Measurements from ENCODE around the gene DONSON.

Gene DONSON

GRCh38 chr21:33546086-33546485 is 42.4 kb downstream of the DONSON start:
- no peak for DNase-seq (ENCODE audit: insufficient read length, low spot score)
- no peak for TF ChIP-seq CTCF (IDR thresholded peaks at IDR 0.05; ENCODE audit: insufficient read depth, missing control alignments)
- FAIRE-seq = no peak

- DNase-seq (ENCODE audit: insufficient read length, low spot score) (no peak), FAIRE-seq (no peak)
- no peak for TF ChIP-seq CTCF (IDR thresholded peaks at IDR 0.05; ENCODE audit: insufficient read depth, missing control alignments)
Observed at GRCh38 chr21:33544451-33545195, 43.9 kb downstream of the DONSON start.

- DNase-seq (ENCODE audit: insufficient read length, low spot score) (no peak), FAIRE-seq (no peak)
- no peak for TF ChIP-seq CTCF (IDR thresholded peaks at IDR 0.05; ENCODE audit: insufficient read depth, missing control alignments)
Observed at GRCh38 chr21:33543505-33544129, 44.9 kb downstream of the DONSON start.

- DNase-seq (ENCODE audit: insufficient read length, low spot score) = peak; percentile 41
- FAIRE-seq = no peak
- no peak for TF ChIP-seq CTCF (IDR thresholded peaks at IDR 0.05; ENCODE audit: insufficient read depth, missing control alignments)
Observed at GRCh38 chr21:33542640-33543504, 45.6 kb downstream of the DONSON start, which contains the start of gene SON. SON (plus strand) TSS chr21:33543038; CDS start chr21:33543093, 55 bp downstream.

GRCh38 chr21:33541756-33542639 is 46.5 kb downstream of the DONSON start, which contains the start of gene GART:
GART (minus strand) TSS chr21:33542117; CDS start chr21:33539315, 2,802 bp downstream.
- no peak for TF ChIP-seq CTCF (IDR thresholded peaks at IDR 0.05; ENCODE audit: insufficient read depth, missing control alignments)
- no peak for FAIRE-seq
- no peak for DNase-seq (ENCODE audit: insufficient read length, low spot score)

GRCh38 chr21:33541105-33541711 is 47.3 kb downstream of the DONSON start:
- FAIRE-seq = no peak
- TF ChIP-seq CTCF (IDR thresholded peaks at IDR 0.05; ENCODE audit: insufficient read depth, missing control alignments) = no peak

More at GRCh38 chr21:33541105-33541711, 47.3 kb downstream of the DONSON start:
- no peak for DNase-seq (ENCODE audit: insufficient read length, low spot score)

All from D721Med (cell line).